Gastrocnemius medialis (tissue), 4 donors: ENCODE results near the gene ZNF580. TPM values are rescaled to one million over a fixed set of nuclear protein-coding genes. Genes with fewer than 3 reads are reported as not detected.

Experiments
- ATAC-seq, 2 donors: fragments of 150-250 bp; one replicate each; pipeline ENCODE4 v1.9.1; 2016
- DNase-seq, 2 donors: peaks; one replicate each; pipeline ENCODE4 v3.0.0-alpha.2; 2019
- H3K27ac ChIP-seq, 4 donors: fragments of 200-600 bp; sonication (generic); 1 replicate in 1 of 4; 2 replicates in 3 of 4; pipeline ENCODE4 v1.5.1; 2016 to 2018; ENCODE audit warnings: mild to moderate bottlenecking in 2 of 4, moderate library complexity in 1 of 4
- H3K27me3 ChIP-seq, 3 donors: fragments of 200-600 bp; sonication (generic) in 2 of 3; 1 replicate in 1 of 3; 2 replicates in 2 of 3; pipeline versions ENCODE4 v1.5.1 to v1.6.0; 2016 to 2019; ENCODE audit warnings: mild to moderate bottlenecking in 1 of 3, moderate library complexity in 1 of 3
- H3K36me3 ChIP-seq, 2 donors: fragments of 200-600 bp; sonication (generic) in 1 of 2; one replicate each; pipeline ENCODE4 v1.5.1; 2017 to 2018
- H3K4me1 ChIP-seq, 2 donors: fragments of 200-600 bp; sonication (generic) in 1 of 2; one replicate each; pipeline ENCODE4 v1.5.1; 2016 to 2017; ENCODE audit warnings: mild to moderate bottlenecking in 2 of 2
- H3K4me3 ChIP-seq, 4 donors: fragments of 200-600 bp; sonication (generic) in 3 of 4; 1 replicate in 1 of 4; 2 replicates in 3 of 4; pipeline ENCODE4 v1.5.1; 2016 to 2019; ENCODE audit warnings: mild to moderate bottlenecking in 2 of 4
- H3K9me3 ChIP-seq, 3 donors: fragments of 200-600 bp; sonication (generic) in 2 of 3; 1 replicate in 1 of 3; 2 replicates in 2 of 3; pipeline ENCODE4 v1.5.1; 2016 to 2019
- POLR2A ChIP-seq, 2 donors: fragments of 450-650 bp; IDR thresholded peaks; one replicate each; pipeline ENCODE4 v1.6.1; 2017; ENCODE audit warnings: antibody characterized with exemption in 2 of 2, mild to moderate bottlenecking in 2 of 2, moderate library complexity in 2 of 2
- in situ Hi-C, 4 donors: fragments of 200-750 bp; cut with MboI; loops; one replicate each; pipeline versions ENCODE4 v1.15.0 to v1.8.0; 2017; ENCODE audit warnings: low sequenced_read_pairs in 4 of 4
- intact Hi-C: fragments of 100-400 bp; cut with DNase I; formaldehyde crosslinking; loops from one replicate; pipeline ENCODE4 v1.15.1; 2023; ENCODE audit warnings: low total_unique reads
- total RNA-seq, 4 donors: library from RNA; depleted of rRNA; stranded (reverse); fragments of >200 nt; gene quantifications; one replicate each; pipeline versions ENCODE4 v1.1.0 to v1.2.3, GENCODE V29; 2016
- TF ChIP-seq, protein P1 (sequence below), 5 experiments: fragments of 450-650 bp in 3 of 5; fragments of 200-600 bp in 2 of 5; sonication (generic) in 2 of 5; IDR thresholded peaks in 4 of 5; conservative IDR thresholded peaks in 1 of 5; 1 replicate in 4 of 5; 2 replicates in 1 of 5; pipeline ENCODE4 v1.5.1; 2016 to 2019; ENCODE audit warnings: antibody characterized with exemption in 5 of 5, mild to moderate bottlenecking in 3 of 5, moderate library complexity in 3 of 5

Gene ZNF580
- total RNA-seq, 4 donors from 2014 or later, result 1.5 to 12.3 (median 7.2) TPM

DNA sequence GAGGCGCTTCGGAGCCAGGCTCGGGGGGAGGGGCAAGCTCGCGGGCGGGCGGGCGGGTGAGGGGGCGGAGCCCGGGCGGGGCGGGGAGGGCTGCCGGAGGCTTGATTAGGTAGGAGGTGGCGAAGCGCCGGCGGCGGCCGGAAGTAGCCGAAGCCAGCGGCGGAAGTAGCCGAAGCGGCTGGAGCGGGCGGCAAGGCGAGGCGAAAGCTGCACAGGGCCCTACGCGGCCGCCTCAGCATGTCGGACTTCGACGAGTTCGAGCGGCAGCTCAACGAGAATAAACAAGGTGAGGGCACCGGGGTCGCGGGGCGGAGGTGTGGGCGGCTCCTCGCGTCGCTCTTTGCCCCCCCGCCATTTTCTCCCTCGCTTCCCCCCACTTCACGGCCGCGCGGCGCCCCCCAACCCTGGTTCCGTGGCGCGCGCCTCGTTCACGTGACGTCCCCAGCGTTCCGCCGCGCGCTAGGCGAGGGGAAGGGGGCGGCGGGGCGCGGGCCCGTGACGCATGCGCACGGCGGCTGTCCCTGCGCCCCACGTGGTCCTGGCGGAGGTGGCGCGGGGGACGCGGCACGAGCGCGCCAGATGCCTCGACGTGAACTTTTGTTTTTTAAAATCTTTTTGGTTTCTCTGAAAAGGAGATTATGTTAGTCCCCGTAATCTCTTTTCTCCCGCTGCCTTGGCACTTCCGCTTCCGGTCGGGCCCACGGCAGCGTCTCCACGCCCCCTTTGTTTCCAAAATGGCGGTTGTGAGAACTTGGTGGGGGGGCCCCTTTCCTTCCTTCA is 14.3 kb downstream of the ZNF580 start, which contains the start of gene U2AF2:
U2AF2 (plus strand) TSS at position 168 of the 780 bp plus-strand sequence; CDS start at position 238, 70 bp downstream.
- in situ Hi-C loops, result no loop called here
- Histone ChIP-seq H3K36me3 (peaks cover 0 to 4% of the 10 kb centered on the region in 2 donors), H3K4me1 (peaks cover 36 to 47% of the 10 kb centered on the region in 2 donors), H3K27ac (peak within 1 kb of the TSS; percentile 98 to 100 (median 99)), H3K9me3 (no peaks in the 10 kb centered on the region), H3K4me3 (peak within 1 kb of the TSS; percentile 75 to 98 (median 90)), H3K27me3 (no peaks in the 10 kb centered on the region)
- intact Hi-C loops, result loop anchor here (1.0 to 2.0 kb wide), 6 partner anchors 20 to 466 kb away; partner anchors contain the start of genes EPN1, FIZ1, RPL28 and ZNF628
- DNase-seq, result peak; percentile 92 to 94
- TF ChIP-seq, protein P1, sequence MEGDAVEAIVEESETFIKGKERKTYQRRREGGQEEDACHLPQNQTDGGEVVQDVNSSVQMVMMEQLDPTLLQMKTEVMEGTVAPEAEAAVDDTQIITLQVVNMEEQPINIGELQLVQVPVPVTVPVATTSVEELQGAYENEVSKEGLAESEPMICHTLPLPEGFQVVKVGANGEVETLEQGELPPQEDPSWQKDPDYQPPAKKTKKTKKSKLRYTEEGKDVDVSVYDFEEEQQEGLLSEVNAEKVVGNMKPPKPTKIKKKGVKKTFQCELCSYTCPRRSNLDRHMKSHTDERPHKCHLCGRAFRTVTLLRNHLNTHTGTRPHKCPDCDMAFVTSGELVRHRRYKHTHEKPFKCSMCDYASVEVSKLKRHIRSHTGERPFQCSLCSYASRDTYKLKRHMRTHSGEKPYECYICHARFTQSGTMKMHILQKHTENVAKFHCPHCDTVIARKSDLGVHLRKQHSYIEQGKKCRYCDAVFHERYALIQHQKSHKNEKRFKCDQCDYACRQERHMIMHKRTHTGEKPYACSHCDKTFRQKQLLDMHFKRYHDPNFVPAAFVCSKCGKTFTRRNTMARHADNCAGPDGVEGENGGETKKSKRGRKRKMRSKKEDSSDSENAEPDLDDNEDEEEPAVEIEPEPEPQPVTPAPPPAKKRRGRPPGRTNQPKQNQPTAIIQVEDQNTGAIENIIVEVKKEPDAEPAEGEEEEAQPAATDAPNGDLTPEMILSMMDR (IDR thresholded peaks at IDR 0.05 in 4 of 5, conservative IDR thresholded peaks at IDR 0.05 in 1 of 5), result peak in 1 of 5 experiments; percentile 29
- peak; percentile 75 to 87 for TF ChIP-seq POLR2A (IDR thresholded peaks at IDR 0.05)
- ATAC-seq, result peak; percentile 52 to 53

GRCh38 chr19:55655648-55656040 is 14.8 kb downstream of the ZNF580 start:
- H3K27ac ChIP-seq, result peak overlapping the region; percentile 98 to 100 (median 99)
- no peak for ATAC-seq
- H3K4me1 ChIP-seq, result peaks cover 36 to 47% of the 10 kb centered on the region in 2 donors
- in situ Hi-C loops (no loop called here), intact Hi-C loops (loop anchor here (1.0 to 2.0 kb wide), 3 partner anchors 20 to 466 kb away; partner anchors contain the start of genes EPN1, ZNF784 and ZNF787)
- H3K36me3 ChIP-seq, result peaks cover 0 to 9% of the 10 kb centered on the region in 2 donors
- TF ChIP-seq POLR2A (IDR thresholded peaks at IDR 0.05), result no peak
- TF ChIP-seq, protein P1 (IDR thresholded peaks at IDR 0.05 in 4 of 5, conservative IDR thresholded peaks at IDR 0.05 in 1 of 5), result no peak
- H3K27me3 ChIP-seq, result no peaks in the 10 kb centered on the region
- DNase-seq, result no peak
- H3K9me3 ChIP-seq, result no peaks in the 10 kb centered on the region
- H3K4me3 ChIP-seq, result peak overlapping the region; percentile 75 to 98 (median 90)

GRCh38 chr19:55656552-55656951 is 15.8 kb downstream of the ZNF580 start:
- H3K27me3 ChIP-seq, result no peaks in the 10 kb centered on the region
- TF ChIP-seq, protein P1 (IDR thresholded peaks at IDR 0.05 in 4 of 5, conservative IDR thresholded peaks at IDR 0.05 in 1 of 5), result no peak
- TF ChIP-seq POLR2A (IDR thresholded peaks at IDR 0.05), result no peak
- H3K27ac ChIP-seq, result peak overlapping the region in 1 of 4 donors; percentile 98
- peaks cover 0 to 18% of the 10 kb centered on the region in 2 donors for H3K36me3 ChIP-seq
- in situ Hi-C loops, result no loop called here
- ATAC-seq, result no peak
- H3K4me3 ChIP-seq, result peak overlapping the region; percentile 75 to 98 (median 90)
- peaks cover 36 to 47% of the 10 kb centered on the region in 2 donors for H3K4me1 ChIP-seq
- no peaks in the 10 kb centered on the region for H3K9me3 ChIP-seq
- DNase-seq, result no peak
- intact Hi-C loops, result no loop called here

- in situ Hi-C loops, result no loop called here
These were observed 16.4 kb downstream of the ZNF580 start for GRCh38 chr19:55656988-55657747.

More at GRCh38 chr19:55656988-55657747, 16.4 kb downstream of the ZNF580 start:
- peak overlapping the region; percentile 75 to 98 (median 90) for H3K4me3 ChIP-seq
- intact Hi-C loops, result no loop called here
- DNase-seq (no peak), ATAC-seq (no peak)
- peaks cover 0 to 24% of the 10 kb centered on the region in 2 donors for H3K36me3 ChIP-seq
- peak overlapping the region in 1 of 4 donors; percentile 34 for H3K27ac ChIP-seq
- peaks cover 36 to 47% of the 10 kb centered on the region in 2 donors for H3K4me1 ChIP-seq
- H3K27me3 ChIP-seq, result no peaks in the 10 kb centered on the region
- TF ChIP-seq, protein P1 (IDR thresholded peaks at IDR 0.05 in 4 of 5, conservative IDR thresholded peaks at IDR 0.05 in 1 of 5), result no peak
- no peak for TF ChIP-seq POLR2A (IDR thresholded peaks at IDR 0.05)
- no peaks in the 10 kb centered on the region for H3K9me3 ChIP-seq
